Psoas muscle (tissue), 8 donors: ENCODE results near the gene IMPG1. TPM values are rescaled to one million over a fixed set of nuclear protein-coding genes. Genes with fewer than 3 reads are reported as not detected.

Experiments used
- ATAC-seq, 4 donors: fragments of 200-7000 bp; cut with Tn5 transposase; one replicate each; pipeline ENCODE4 v1.9.1; 2020; ENCODE audit warnings: moderate library complexity in 3 of 4, mild to moderate bottlenecking in 2 of 4
- DNase-seq, 2 donors: peaks; one replicate each; pipeline ENCODE4 v3.0.0-alpha.2; 2020
- H3K27ac ChIP-seq: fragments of 200-600 bp; one replicate; pipeline ENCODE4 v1.8.0; 2022
- H3K27me3 ChIP-seq, 3 donors: fragments of 200-600 bp in 1 of 3; one replicate each; pipeline versions ENCODE4 v1.6.1 to v1.8.0; 2013 to 2022; ENCODE audit warnings: low read length in 2 of 3, mild to moderate bottlenecking in 2 of 3, moderate library complexity in 1 of 3; ENCODE audit not compliant: insufficient read depth in 3 of 3
- H3K36me3 ChIP-seq, 2 donors: fragments of 200-600 bp in 1 of 2; one replicate each; pipeline versions ENCODE4 v1.6.1 to v1.8.0; 2013 to 2022; ENCODE audit warnings: low read depth in 1 of 2, mild to moderate bottlenecking in 1 of 2, moderate library complexity in 1 of 2; ENCODE audit not compliant: insufficient read depth in 1 of 2
- H3K4me1 ChIP-seq: fragments of 200-600 bp; one replicate; pipeline ENCODE4 v1.8.0; 2022
- H3K4me3 ChIP-seq: fragments of 200-600 bp; one replicate; pipeline ENCODE4 v1.8.0; 2022; ENCODE audit warnings: mild to moderate bottlenecking
- H3K9me3 ChIP-seq: fragments of 200-600 bp; one replicate; pipeline ENCODE4 v1.8.0; 2022
- CTCF ChIP-seq: fragments of 200-600 bp; IDR thresholded peaks from one replicate; pipeline ENCODE4 v1.8.0; 2022; ENCODE audit warnings: antibody characterized with exemption
- WGBS, 3 donors: extraction: QIAGEN DNeasy Blood & Tissue Kit; methylation state at CpG; one replicate each; pipeline versions ENCODE4 v1.1.6 to v1.1.7; 2013; 5-methylcytosine and 5-hydroxymethylcytosine counted together
- intact Hi-C, 2 donors: fragments of 100-400 bp; cut with DNase I; formaldehyde crosslinking; loops; one replicate each; pipeline versions ENCODE4 v1.11.0 to v1.14.2; 2022
- polyA plus RNA-seq, 3 donors: library from polyadenylated mRNA; stranded (reverse); fragments of 200-250 nt; gene quantifications; one replicate each; pipeline ENCODE4 v1.2.3, GENCODE V29; 2013
- total RNA-seq, 4 donors: library from RNA; stranded (reverse); fragmentation: NEBNext Ultra II Directional in 2 of 4; extraction: Animal tissue kit (Norgen Biotek cat#: 25700) in 2 of 4; gene quantifications; one replicate each; pipeline versions ENCODE4 v1.2.1 to v1.2.4, GENCODE V29; 2021 to 2023
- donor health status: healthy with polysubstance abuse.
- donor health status: DM: no; HTN: no; CAD: no; lungs with moderate emphysema.
- donor health status: Bipolar disorder and iron deficiency.
- donor health status: healthy.
- donor health status: DM: yes; HTN: yes; CAD: no.
- donor health status: DM: no; HTN: no; CAD: no.
- donor health status: DM: no; HTN: no; CAD: no.
- donor health status: DM: yes; HTN: yes; CAD: no.

Gene IMPG1
- total and polyA plus RNA-seq, 7 donors = not detected

DNA sequence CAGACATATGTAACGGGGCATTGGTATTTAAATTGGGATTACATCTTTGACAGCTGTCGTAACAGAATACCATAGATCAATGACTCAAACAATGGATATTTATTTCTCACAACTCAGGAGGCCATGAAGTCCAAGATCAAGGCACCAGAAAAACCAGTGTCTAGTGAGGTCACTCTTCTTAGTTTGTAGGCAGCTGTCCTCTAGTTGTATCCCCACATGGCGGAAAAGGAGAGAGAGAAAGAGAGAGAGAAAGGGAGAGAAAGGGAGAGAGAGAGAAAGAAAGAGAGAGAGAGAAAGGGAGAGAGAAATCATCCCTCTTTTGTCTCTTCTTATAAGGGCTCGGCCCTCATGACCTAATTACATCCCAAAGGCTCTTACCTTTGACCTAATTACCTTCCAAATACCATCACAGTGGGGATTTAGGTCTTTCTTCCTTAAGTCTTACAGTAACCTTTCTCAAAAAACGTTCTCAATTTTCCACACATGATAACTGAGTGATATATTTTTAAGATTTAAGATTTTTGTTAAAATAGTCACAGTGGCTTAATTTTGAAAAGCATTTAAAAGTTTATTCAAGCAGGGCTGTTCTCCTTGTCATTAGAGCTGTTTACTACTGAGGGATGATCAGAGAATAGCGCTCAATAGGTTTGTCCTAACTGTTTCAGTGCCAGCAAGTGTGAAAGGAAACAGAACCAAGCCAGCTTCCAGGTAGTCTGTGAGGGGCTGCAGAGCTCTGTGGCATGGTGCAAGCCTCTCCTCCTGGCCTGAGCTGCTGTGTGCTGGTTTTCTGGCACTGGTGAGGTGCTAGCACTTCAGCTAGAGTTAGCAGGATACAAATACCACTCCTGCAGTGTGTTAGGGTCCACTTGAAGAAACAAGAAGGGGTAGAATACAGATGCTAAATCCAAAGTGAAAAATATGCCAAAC lies 79.0 kb downstream of the IMPG1 start:
- ATAC-seq = no peak
- WGBS, 3 donors = 52 to 57% (median 57%) methylated on average over 6 of the region's 6 CpGs
- Histone ChIP-seq H3K9me3 (no peaks in the 10 kb centered on the region), H3K27ac (no peak overlapping the region), H3K4me1 (no peaks in the 10 kb centered on the region), H3K36me3 (no peaks in the 10 kb centered on the region), H3K27me3 (no peaks in the 10 kb centered on the region), H3K4me3 (no peak overlapping the region)
- intact Hi-C loops = no loop called here
- DNase-seq = no peak
- TF ChIP-seq CTCF = no peak

DNA sequence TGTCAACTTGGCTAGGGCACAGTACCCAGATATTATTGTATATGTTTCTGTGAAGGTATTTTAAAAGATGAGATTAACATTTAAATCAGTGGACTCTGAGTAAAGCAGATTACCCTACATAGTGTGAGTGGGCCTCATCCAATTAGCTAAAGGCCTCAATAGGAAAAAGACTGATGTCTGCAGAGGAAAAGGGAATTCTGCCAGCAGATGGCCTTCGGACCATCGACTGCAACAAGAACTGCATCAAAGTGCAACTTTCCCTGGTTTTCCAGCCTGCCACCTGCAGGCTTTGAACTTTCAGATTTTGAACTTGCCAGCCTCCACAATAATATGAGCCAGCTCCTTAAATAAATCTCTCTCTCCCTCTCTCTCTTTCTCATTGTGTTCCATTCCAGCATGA lies 80.5 kb downstream of the IMPG1 start:
- no peak for ATAC-seq
- WGBS, 3 donors = 12 to 43% (median 16%) methylated on average over 2 of the region's 2 CpGs

GRCh38 chr6:75986935-75987334 lies 85.5 kb downstream of the IMPG1 start:
- 61 to 76% (median 73%) methylated on average over 3 of the region's 3 CpGs for WGBS, 3 donors
- TF ChIP-seq CTCF = no peak
- no peak for ATAC-seq
- intact Hi-C loops = no loop called here
- H3K9me3 ChIP-seq = no peaks in the 10 kb centered on the region
- no peak overlapping the region for H3K4me3 ChIP-seq
- no peak overlapping the region for H3K27ac ChIP-seq
- no peaks in the 10 kb centered on the region for H3K36me3 ChIP-seq
- no peaks in the 10 kb centered on the region for H3K4me1 ChIP-seq
- no peak for DNase-seq
- no peaks in the 10 kb centered on the region for H3K27me3 ChIP-seq

More for the DNA sequence above, 80.5 kb downstream of the IMPG1 start:
- no peak for TF ChIP-seq CTCF
- H3K4me1 ChIP-seq = no peaks in the 10 kb centered on the region
- H3K27ac ChIP-seq = no peak overlapping the region
- H3K9me3 ChIP-seq = no peaks in the 10 kb centered on the region
- no peaks in the 10 kb centered on the region for H3K36me3 ChIP-seq
- DNase-seq = no peak
- no peak overlapping the region for H3K4me3 ChIP-seq
- no peaks in the 10 kb centered on the region for H3K27me3 ChIP-seq
- intact Hi-C loops = no loop called here

DNA sequence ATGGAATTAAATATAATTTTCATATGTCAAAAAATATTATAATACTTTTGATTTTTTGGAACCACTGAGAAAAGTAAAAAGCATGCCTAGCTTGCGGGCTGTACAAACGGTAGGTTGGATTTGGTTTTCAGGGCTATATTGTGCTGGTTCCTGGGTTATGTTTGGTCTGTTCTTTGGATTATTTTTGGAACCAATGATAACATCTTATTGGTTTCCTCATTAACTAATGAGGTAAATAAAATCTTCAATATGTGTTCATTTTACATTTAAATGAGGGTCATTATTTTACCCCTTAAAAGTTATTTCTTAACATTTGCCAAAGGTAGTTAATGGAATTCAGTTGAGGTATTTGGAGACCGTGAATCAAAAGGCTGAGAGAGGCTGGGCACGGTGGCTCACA lies 96.6 kb downstream of the IMPG1 start:
- intact Hi-C loops = no loop called here
- ATAC-seq = no peak
- WGBS, 3 donors = 92 to 94% (median 93%) methylated on average over 4 of the region's 4 CpGs
- Histone ChIP-seq H3K27me3 (no peaks in the 10 kb centered on the region), H3K9me3 (no peaks in the 10 kb centered on the region), H3K36me3 (no peaks in the 10 kb centered on the region), H3K4me3 (no peak overlapping the region), H3K27ac (no peak overlapping the region), H3K4me1 (no peaks in the 10 kb centered on the region)
- no peak for TF ChIP-seq CTCF
- no peak for DNase-seq

DNA sequence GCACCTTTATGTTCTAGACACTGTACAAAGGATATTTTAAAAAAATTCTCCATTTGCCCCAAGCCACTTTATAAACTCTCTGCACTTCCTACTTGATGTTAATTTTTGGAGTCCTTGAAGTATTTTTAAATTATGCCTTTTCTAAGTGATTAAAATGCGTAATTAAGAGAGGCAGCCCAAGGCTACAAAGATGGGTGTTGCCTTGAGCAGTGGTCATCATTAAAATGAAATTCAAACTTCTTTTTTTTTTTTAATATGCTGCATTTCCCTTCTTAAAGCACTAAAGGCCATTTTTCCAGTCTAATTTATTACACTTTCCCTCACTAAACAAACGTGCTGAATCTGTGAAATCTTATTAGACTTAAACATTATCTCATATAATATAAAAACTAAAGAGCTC lies 102.4 kb downstream of the IMPG1 start:
- H3K4me3 ChIP-seq = no peak overlapping the region
- H3K36me3 ChIP-seq = no peaks in the 10 kb centered on the region
- no peaks in the 10 kb centered on the region for H3K27me3 ChIP-seq
- intact Hi-C loops = no loop called here
- no peaks in the 10 kb centered on the region for H3K9me3 ChIP-seq
- ATAC-seq (no peak), DNase-seq (no peak)
- no peak overlapping the region for H3K27ac ChIP-seq
- TF ChIP-seq CTCF = no peak
- 48 to 51% (median 48%) methylated on average over 2 of the region's 2 CpGs for WGBS, 3 donors
- H3K4me1 ChIP-seq = no peaks in the 10 kb centered on the region
